Endodermal cell (in vitro differentiated cells): ENCODE data around the gene SULT1A2. TPM values are rescaled to one million over a fixed set of nuclear protein-coding genes. Genes with fewer than 3 reads are reported as not detected.
A peak's percentile ranks its signal among the peaks of the same experiment; 100 is the strongest.

ENCODE experiments used
- DNase-seq: peaks from one replicate; pipeline ENCODE4 v3.0.0-alpha.2; 2017
- H3K27ac ChIP-seq: 2 replicates; pipeline ENCODE4 v1.5.1; 2013; ENCODE audit warnings: mild to moderate bottlenecking, low read depth, low read length, moderate library complexity
- H3K27me3 ChIP-seq: 2 replicates; pipeline ENCODE4 v1.6.1; 2013; ENCODE audit warnings: mild to moderate bottlenecking, low read length, moderate library complexity; ENCODE audit not compliant: insufficient read depth, control insufficient read depth, poor library complexity, severe bottlenecking
- H3K36me3 ChIP-seq: 2 replicates; pipeline ENCODE4 v1.7.0; 2013; ENCODE audit warnings: mild to moderate bottlenecking, low read length, moderate library complexity; ENCODE audit not compliant: control insufficient read depth, insufficient read depth
- H3K4me1 ChIP-seq: one replicate; pipeline ENCODE4 v1.7.0; 2013; ENCODE audit warnings: low read length; ENCODE audit not compliant: control insufficient read depth, insufficient read depth
- H3K4me3 ChIP-seq: 2 replicates; pipeline ENCODE4 v1.5.1; 2013; ENCODE audit warnings: mild to moderate bottlenecking, low read length, moderate library complexity
- H3K9ac ChIP-seq: 2 replicates; pipeline ENCODE4 v1.6.1; 2013; ENCODE audit warnings: mild to moderate bottlenecking, low read length, moderate library complexity; ENCODE audit not compliant: poor library complexity, severe bottlenecking; ENCODE audit errors: extremely low read depth
- H3K9me3 ChIP-seq: 2 replicates; pipeline ENCODE4 v1.6.1; 2013; ENCODE audit warnings: mild to moderate bottlenecking, low read length, moderate library complexity; ENCODE audit not compliant: control insufficient read depth
- H3K27ac Mint-ChIP-seq: 2 replicates; pipeline ENCODE4 v1.8.0; 2020; ENCODE audit warnings: mixed read lengths
- H3K27me3 Mint-ChIP-seq: 2 replicates; pipeline ENCODE4 v1.8.0; 2021; ENCODE audit warnings: mild to moderate bottlenecking, mixed read lengths; ENCODE audit not compliant: insufficient read depth
- H3K36me3 Mint-ChIP-seq: 2 replicates; pipeline ENCODE4 v1.8.0; 2020; ENCODE audit warnings: low read depth, mixed read lengths
- H3K4me1 Mint-ChIP-seq: 2 replicates; pipeline ENCODE4 v1.8.0; 2020; ENCODE audit warnings: mixed read lengths
- H3K4me3 Mint-ChIP-seq: 2 replicates; pipeline ENCODE4 v1.8.0; 2020; ENCODE audit warnings: mild to moderate bottlenecking, moderate library complexity, mixed read lengths
- H3K9me3 Mint-ChIP-seq: 2 replicates; pipeline ENCODE4 v1.8.0; 2020; ENCODE audit warnings: mild to moderate bottlenecking, mixed read lengths
- WGBS, 2 experiments: methylation state at CpG; one replicate each; pipeline versions ENCODE4 v1.1.5 to v1.1.7; 2013; ENCODE audit warnings: missing lambda C conversion rate in 2 of 2, mixed read lengths in 1 of 2; ENCODE audit not compliant: insufficient coverage in 1 of 2, insufficient read length in 1 of 2; 5-methylcytosine and 5-hydroxymethylcytosine counted together
- total RNA-seq, 2 donors: library from RNA; stranded (reverse); fragmentation: NEBNext Ultra II Directional in 1 of 2; extraction: Animal tissue kit (Norgen Biotek cat#: 25700) in 1 of 2; gene quantifications; 2 replicates in 1 of 2; 3 replicates in 1 of 2; pipeline ENCODE4 v1.2.1, GENCODE V29; 2021
- TF ChIP-seq, protein P1 (sequence below): fragments of 200-600 bp; sonication (generic); conservative IDR thresholded peaks from 2 replicates; pipeline ENCODE4 v1.5.0; 2021; ENCODE audit warnings: antibody characterized with exemption, mild to moderate bottlenecking

The SULT1A2 gene
- total RNA-seq, 2 donors from 2014 or later = 0.29 to 1.9 TPM

DNA sequence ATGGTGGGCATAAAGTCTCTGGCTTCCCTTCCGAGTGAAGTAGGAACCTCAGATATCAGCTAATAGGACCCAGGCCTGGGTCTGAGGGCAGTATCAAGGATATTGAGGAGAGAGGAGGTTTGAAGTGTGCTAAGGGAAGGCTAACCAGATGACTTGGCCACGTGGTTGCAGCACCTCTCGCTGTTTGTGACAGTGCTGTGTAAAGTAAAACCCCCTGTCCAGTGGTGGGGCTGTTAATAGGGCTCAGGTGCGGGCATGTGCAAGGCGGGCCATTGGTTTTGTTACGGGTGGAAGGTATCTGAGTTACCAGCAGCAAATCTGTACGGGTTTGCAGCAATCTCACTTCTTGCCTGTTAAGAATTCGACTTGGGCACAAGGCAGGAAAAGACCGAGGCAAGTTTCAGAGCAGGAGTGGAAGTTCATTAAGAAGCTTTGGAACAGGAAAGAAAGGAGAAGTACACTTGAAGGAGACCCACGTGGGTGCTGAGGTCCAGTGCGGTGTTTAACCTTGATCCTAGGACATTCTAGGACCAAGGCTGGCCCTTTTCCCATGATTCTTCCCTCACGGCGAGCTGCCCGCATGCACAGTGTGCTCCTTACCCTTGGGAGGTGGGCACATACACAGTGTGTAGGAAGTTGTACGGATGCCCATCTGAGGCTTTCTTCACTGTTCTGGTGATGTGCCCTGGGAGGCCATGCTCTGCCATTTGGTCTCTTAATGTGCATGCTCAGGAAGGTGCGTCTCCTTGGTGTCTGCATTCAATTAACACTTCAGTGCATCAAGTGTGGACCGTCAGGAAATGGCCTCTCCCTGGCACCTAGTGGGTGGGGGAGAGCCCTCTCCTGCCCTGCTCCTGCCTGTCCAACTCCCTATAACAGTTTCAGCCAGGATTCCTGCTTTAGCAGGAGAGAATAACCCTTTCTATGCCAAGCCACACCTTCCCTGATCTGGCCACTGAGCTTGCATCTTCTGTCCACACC lies 22.8 kb downstream of the SULT1A2 start:
- Mint-ChIP-seq H3K36me3 (peaks cover 3% of the 10 kb centered on the region), H3K9me3 (no peaks in the 10 kb centered on the region), H3K27ac (peak overlapping the region; percentile 9), H3K4me3 (no peak overlapping the region), H3K27me3 (no peaks in the 10 kb centered on the region), H3K4me1 (peaks cover 23% of the 10 kb centered on the region)
- H3K4me3 ChIP-seq = no peak overlapping the region
- no peak overlapping the region for H3K27ac ChIP-seq
- H3K4me1 ChIP-seq = no peaks in the 10 kb centered on the region
- TF ChIP-seq, protein P1, sequence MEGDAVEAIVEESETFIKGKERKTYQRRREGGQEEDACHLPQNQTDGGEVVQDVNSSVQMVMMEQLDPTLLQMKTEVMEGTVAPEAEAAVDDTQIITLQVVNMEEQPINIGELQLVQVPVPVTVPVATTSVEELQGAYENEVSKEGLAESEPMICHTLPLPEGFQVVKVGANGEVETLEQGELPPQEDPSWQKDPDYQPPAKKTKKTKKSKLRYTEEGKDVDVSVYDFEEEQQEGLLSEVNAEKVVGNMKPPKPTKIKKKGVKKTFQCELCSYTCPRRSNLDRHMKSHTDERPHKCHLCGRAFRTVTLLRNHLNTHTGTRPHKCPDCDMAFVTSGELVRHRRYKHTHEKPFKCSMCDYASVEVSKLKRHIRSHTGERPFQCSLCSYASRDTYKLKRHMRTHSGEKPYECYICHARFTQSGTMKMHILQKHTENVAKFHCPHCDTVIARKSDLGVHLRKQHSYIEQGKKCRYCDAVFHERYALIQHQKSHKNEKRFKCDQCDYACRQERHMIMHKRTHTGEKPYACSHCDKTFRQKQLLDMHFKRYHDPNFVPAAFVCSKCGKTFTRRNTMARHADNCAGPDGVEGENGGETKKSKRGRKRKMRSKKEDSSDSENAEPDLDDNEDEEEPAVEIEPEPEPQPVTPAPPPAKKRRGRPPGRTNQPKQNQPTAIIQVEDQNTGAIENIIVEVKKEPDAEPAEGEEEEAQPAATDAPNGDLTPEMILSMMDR = no peak
- no peaks in the 10 kb centered on the region for H3K36me3 ChIP-seq
- no peak overlapping the region for H3K9ac ChIP-seq
- no peaks in the 10 kb centered on the region for H3K9me3 ChIP-seq
- H3K27me3 ChIP-seq = no peaks in the 10 kb centered on the region
- no peak for DNase-seq
- 84 to 86% methylated on average over 13 to 17 of the region's 17 CpGs for WGBS, 2 experiments

DNA sequence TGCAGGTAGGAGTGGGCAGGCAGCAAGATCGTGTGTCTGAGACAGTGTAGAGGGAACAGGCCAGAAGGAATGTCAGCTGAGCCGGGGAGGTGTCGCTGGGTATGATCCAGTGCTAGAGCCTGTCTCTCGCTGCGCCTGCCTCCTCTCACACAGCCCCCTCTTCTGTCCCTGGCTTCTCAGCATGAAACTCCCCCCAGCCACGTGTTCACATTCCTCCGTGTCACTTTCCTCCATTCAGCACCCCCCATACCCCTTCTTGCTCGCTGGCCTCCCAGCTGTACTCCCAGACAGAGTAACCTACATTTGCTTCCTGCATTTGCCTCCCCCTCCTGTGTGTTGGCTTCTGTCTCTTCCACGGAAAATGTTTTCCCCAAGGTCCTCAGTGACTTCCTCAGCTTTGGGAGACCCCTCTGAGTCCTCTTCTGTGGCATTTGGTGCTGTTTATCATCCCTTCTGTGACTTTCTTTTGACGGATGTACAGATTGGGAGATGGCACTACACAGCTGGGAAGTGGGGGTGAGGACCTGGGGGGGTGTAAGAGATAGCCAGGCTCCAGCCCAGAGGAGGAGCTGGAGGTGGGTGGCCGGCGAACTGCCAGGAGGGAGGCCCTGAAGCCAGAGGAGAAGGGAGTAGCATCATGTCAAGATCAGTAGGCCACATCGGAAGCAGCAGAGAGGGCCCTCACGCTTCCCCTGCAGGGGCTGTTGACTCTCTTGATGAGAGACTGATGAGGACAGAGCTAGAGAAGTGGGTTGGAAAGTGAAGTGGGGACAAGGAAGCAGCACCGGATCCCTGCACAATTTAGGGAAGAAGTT lies 23.9 kb downstream of the SULT1A2 start:
- no peaks in the 10 kb centered on the region for H3K27me3 ChIP-seq
- H3K4me3 Mint-ChIP-seq = no peak overlapping the region
- H3K4me3 ChIP-seq = no peak overlapping the region
- H3K27me3 Mint-ChIP-seq = no peaks in the 10 kb centered on the region
- no peaks in the 10 kb centered on the region for H3K9me3 ChIP-seq
- 62 to 74% methylated on average over 11 to 15 of the region's 15 CpGs for WGBS, 2 experiments
- no peaks in the 10 kb centered on the region for H3K4me1 ChIP-seq
- peak; percentile 60 for DNase-seq
- no peaks in the 10 kb centered on the region for H3K36me3 ChIP-seq
- H3K36me3 Mint-ChIP-seq = peaks cover 3% of the 10 kb centered on the region
- TF ChIP-seq, protein P1 = no peak
- H3K27ac ChIP-seq = no peak overlapping the region
- no peak overlapping the region for H3K9ac ChIP-seq
- H3K4me1 Mint-ChIP-seq = peaks cover 23% of the 10 kb centered on the region
- peak overlapping the region; percentile 9 for H3K27ac Mint-ChIP-seq
- H3K9me3 Mint-ChIP-seq = peaks cover 3% of the 10 kb centered on the region

DNA sequence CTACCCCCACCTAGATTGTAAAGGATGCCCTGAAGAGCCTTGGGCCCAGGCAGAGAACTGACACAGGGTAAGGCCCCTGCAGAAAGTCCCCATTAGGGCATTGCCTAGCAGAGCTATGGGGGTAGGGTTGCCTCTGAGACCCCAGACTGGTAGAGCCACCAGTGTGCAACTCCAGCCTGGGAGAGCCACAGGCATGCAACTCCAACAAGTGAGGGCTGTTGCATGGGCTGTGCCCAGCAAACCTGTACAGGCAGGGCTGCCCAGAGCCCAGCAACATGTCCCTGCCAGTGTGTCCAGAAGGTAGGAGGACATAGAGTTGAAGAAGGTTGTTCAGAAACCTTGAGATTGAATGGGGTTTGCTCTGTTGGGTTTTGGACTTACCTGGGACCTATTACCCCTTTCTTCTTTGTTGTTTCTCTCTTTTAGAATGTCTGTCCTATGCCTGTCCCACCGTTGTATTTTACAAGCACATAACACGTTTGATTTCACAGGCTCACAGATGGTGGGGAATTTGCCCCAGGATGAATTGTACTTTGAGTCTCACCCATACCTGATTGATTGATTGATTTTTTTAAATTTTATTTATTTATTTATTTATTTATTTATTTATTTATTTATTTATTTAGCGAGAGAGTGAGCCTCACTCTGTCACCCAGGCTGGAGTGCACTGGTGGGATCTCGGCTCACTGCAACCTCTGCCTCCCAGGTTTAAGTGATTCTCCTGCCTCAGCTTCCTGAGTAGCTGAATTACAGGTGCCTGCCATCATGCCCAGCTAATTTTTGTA lies 26.7 kb downstream of the SULT1A2 start:
- Histone ChIP-seq H3K27ac (no peak overlapping the region), H3K4me3 (no peak overlapping the region), H3K27me3 (no peaks in the 10 kb centered on the region), H3K4me1 (no peaks in the 10 kb centered on the region), H3K36me3 (no peaks in the 10 kb centered on the region), H3K9ac (no peak overlapping the region), H3K9me3 (peaks cover 9% of the 10 kb centered on the region)
- H3K27ac Mint-ChIP-seq = no peak overlapping the region
- peaks cover 19% of the 10 kb centered on the region for H3K36me3 Mint-ChIP-seq
- TF ChIP-seq, protein P1 = no peak
- no peak overlapping the region for H3K4me3 Mint-ChIP-seq
- no peaks in the 10 kb centered on the region for H3K27me3 Mint-ChIP-seq
- 98 to 100% methylated on average over 1 to 4 of the region's 4 CpGs for WGBS, 2 experiments
- no peak for DNase-seq
- H3K4me1 Mint-ChIP-seq = peaks cover 23% of the 10 kb centered on the region
- H3K9me3 Mint-ChIP-seq = peaks cover 18% of the 10 kb centered on the region
